Erythroblast (primary cell): ENCODE data around the gene DCAF15.

Experiments used
- GATA1 ChIP-seq: IDR thresholded peaks from 2 replicates; pipeline ENCODE4 v1.6.1; 2011; ENCODE audit warnings: low read depth, mild to moderate bottlenecking, control low read depth, low read length, moderate library complexity
- POLR2A ChIP-seq: IDR thresholded peaks from 2 replicates; pipeline ENCODE4 v1.6.1; 2011; ENCODE audit warnings: mild to moderate bottlenecking, low read length

- TF ChIP-seq POLR2A (no peak), GATA1 (no peak)
Measured at GRCh38 chr19:13974073-13974472, 21.8 kb downstream of the DCAF15 start.
